ENCODE data around the gene PIGQ. TPM values are rescaled to one million over a fixed set of nuclear protein-coding genes. Genes with fewer than 3 reads are reported as not detected.

PIGQ gene
- total and polyA plus RNA-seq, 2 of the 13 experiments (the other 11 are each of a cell fraction or from before 2014, with no cell fraction given), result 7.7 to 19.7 TPM

DNA sequence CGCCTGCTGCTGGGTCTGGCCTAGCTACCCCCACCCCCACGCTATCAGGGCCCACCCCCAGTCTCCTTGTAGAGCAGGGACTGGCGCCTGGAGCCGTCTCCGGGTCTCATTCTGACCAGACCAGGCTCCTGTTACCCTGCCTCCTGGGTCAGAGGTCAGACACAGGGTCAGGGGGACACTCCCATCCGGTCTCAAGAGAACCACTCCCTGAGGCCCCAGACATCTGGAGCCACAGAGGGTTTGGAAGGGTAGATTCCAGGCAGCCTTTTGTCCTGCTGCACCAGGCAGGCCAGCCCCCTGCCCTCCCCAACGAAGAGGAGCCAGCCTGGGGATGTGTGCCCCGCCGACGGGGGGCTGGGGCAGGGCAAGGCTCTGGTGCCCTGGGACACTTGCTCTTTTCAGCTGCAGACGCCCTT, 60.1 kb downstream of the PIGQ start (continued):
- 0 out of 2 replicates have a peak, but pooled peaks have one; percentile 23 for TF ChIP-seq ZNF101 (CRISPR knock-in tag; IDR thresholded peaks at IDR 0.05; ENCODE audit: borderline replicate concordance, low read depth)
- TF ChIP-seq, protein P1, sequence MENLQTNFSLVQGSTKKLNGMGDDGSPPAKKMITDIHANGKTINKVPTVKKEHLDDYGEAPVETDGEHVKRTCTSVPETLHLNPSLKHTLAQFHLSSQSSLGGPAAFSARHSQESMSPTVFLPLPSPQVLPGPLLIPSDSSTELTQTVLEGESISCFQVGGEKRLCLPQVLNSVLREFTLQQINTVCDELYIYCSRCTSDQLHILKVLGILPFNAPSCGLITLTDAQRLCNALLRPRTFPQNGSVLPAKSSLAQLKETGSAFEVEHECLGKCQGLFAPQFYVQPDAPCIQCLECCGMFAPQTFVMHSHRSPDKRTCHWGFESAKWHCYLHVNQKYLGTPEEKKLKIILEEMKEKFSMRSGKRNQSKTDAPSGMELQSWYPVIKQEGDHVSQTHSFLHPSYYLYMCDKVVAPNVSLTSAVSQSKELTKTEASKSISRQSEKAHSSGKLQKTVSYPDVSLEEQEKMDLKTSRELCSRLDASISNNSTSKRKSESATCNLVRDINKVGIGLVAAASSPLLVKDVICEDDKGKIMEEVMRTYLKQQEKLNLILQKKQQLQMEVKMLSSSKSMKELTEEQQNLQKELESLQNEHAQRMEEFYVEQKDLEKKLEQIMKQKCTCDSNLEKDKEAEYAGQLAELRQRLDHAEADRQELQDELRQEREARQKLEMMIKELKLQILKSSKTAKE (CRISPR knock-in tag; IDR thresholded peaks at IDR 0.05; ENCODE audit: borderline replicate concordance), result 0 out of 2 replicates have a peak, but pooled peaks have one; percentile 68
- TF ChIP-seq, protein P2, sequence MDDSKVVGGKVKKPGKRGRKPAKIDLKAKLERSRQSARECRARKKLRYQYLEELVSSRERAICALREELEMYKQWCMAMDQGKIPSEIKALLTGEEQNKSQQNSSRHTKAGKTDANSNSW (CRISPR knock-in tag; IDR thresholded peaks at IDR 0.05; ENCODE audit: borderline replicate concordance), result no peak
- no peak for TF ChIP-seq SMYD3 (CRISPR knock-in tag; IDR thresholded peaks at IDR 0.05)
- TF ChIP-seq NCOR1 (IDR thresholded peaks at IDR 0.05; ENCODE audit: borderline replicate concordance, low read length), result no peak
- 0 out of 3 replicates have a peak, but pooled peaks have one; percentile 4 for TF ChIP-seq MXI1 (IDR thresholded peaks at IDR 0.05; ENCODE audit: borderline replicate concordance, low read depth, low read length)
- TF ChIP-seq TARDBP (CRISPR knock-in tag; IDR thresholded peaks at IDR 0.05), result 0 out of 2 replicates have a peak, but pooled peaks have one; percentile 10
- TF ChIP-seq ZNF484 (CRISPR knock-in tag; IDR thresholded peaks at IDR 0.05; ENCODE audit: borderline replicate concordance, low read depth), result no peak
- TF ChIP-seq CERS6 (CRISPR knock-in tag; IDR thresholded peaks at IDR 0.05), result no peak
- TF ChIP-seq, protein P3, sequence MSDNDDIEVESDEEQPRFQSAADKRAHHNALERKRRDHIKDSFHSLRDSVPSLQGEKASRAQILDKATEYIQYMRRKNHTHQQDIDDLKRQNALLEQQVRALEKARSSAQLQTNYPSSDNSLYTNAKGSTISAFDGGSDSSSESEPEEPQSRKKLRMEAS (IDR thresholded peaks at IDR 0.05), result no peak
- TF ChIP-seq YEATS4 (CRISPR knock-in tag; IDR thresholded peaks at IDR 0.05; ENCODE audit: borderline replicate concordance), result no peak
- no peak for TF ChIP-seq POLR2AphosphoS2 (IDR thresholded peaks at IDR 0.05; ENCODE audit: low read depth, low read length)
- TF ChIP-seq ZNF550 (CRISPR knock-in tag; IDR thresholded peaks at IDR 0.05; ENCODE audit: borderline replicate concordance), result no peak
- TF ChIP-seq PTBP1 (IDR thresholded peaks at IDR 0.05; ENCODE audit: low read depth, low read length, poor library complexity, severe bottlenecking), result no peak
- TF ChIP-seq, protein P4, sequence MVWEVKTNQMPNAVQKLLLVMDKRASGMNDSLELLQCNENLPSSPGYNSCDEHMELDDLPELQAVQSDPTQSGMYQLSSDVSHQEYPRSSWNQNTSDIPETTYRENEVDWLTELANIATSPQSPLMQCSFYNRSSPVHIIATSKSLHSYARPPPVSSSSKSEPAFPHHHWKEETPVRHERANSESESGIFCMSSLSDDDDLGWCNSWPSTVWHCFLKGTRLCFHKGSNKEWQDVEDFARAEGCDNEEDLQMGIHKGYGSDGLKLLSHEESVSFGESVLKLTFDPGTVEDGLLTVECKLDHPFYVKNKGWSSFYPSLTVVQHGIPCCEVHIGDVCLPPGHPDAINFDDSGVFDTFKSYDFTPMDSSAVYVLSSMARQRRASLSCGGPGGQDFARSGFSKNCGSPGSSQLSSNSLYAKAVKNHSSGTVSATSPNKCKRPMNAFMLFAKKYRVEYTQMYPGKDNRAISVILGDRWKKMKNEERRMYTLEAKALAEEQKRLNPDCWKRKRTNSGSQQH (CRISPR knock-in tag; IDR thresholded peaks at IDR 0.05; ENCODE audit: low read depth), result no peak
- no peak for TF ChIP-seq ZKSCAN5 (CRISPR knock-in tag; IDR thresholded peaks at IDR 0.05)
- no peak for TF ChIP-seq KDM3A (CRISPR knock-in tag; IDR thresholded peaks at IDR 0.05; ENCODE audit: low read depth)
- TF ChIP-seq SRSF1 (optimal IDR thresholded peaks at IDR 0.05; ENCODE audit: low read depth, low read length), result peak; percentile 37
- no peak for TF ChIP-seq ZNF333 (CRISPR knock-in tag; IDR thresholded peaks at IDR 0.05; ENCODE audit: borderline replicate concordance)
- TF ChIP-seq ZNF589 (CRISPR knock-in tag; conservative IDR thresholded peaks at IDR 0.05), result 0 out of 2 replicates have a peak, but pooled peaks have one; percentile 26
- peak; percentile 9; the same call in 1 of the 2 replicates for TF ChIP-seq SAP130 (CRISPR knock-in tag; IDR thresholded peaks at IDR 0.05; ENCODE audit: low read depth)
- no peak for TF ChIP-seq NR1H2 (CRISPR knock-in tag; IDR thresholded peaks at IDR 0.05; ENCODE audit: borderline replicate concordance, low read depth)
- TF ChIP-seq ZNF839 (CRISPR knock-in tag; IDR thresholded peaks at IDR 0.05; ENCODE audit: borderline replicate concordance), result no peak

Measured in HepG2 (cell line).